NCI-H1105 (cell line): Measurements from ENCODE around the gene GPATCH8.
"Not testable (repeated sequence)": the region's sequence is repeated elsewhere in the genome, so short reads cannot be mapped to it uniquely, and the experiment has no call there.

Experiments used
- DNase-seq: peaks from one replicate; lab custom pipeline; 2025; lab: John Stamatoyannopoulos, UW

GPATCH8 gene

GRCh38 chr17:44527102-44527501, 23.9 kb upstream of the GPATCH8 start:
- DNase-seq: no peak

GRCh38 chr17:44523672-44523972, 20.4 kb upstream of the GPATCH8 start:
- no peak for DNase-seq

GRCh38 chr17:44522883-44523671, 19.9 kb upstream of the GPATCH8 start:
- DNase-seq: no peak

- DNase-seq: no peak
These were observed 14.8 kb upstream of the GPATCH8 start for GRCh38 chr17:44518032-44518431.

GRCh38 chr17:44511241-44512134, 8.3 kb upstream of the GPATCH8 start:
- DNase-seq: not testable (repeated sequence)

- DNase-seq: not testable (repeated sequence)
These were observed 3.9 kb upstream of the GPATCH8 start for GRCh38 chr17:44506939-44507604.

- no peak for DNase-seq
These were observed 534 bp downstream of the GPATCH8 start for GRCh38 chr17:44502598-44503146.

- DNase-seq: no peak
These were observed 1.3 kb downstream of the GPATCH8 start for GRCh38 chr17:44501866-44502375.

- DNase-seq: no peak
These were observed 3.5 kb downstream of the GPATCH8 start for GRCh38 chr17:44499722-44500121.

GRCh38 chr17:44496815-44497214, 6.4 kb downstream of the GPATCH8 start:
- no peak for DNase-seq

- no peak for DNase-seq
These were observed 9.9 kb downstream of the GPATCH8 start for GRCh38 chr17:44493339-44493738.

GRCh38 chr17:44492706-44493272, 10.4 kb downstream of the GPATCH8 start:
- DNase-seq: no peak

- no peak for DNase-seq
These were observed 13.6 kb downstream of the GPATCH8 start for GRCh38 chr17:44489581-44489980.

- DNase-seq: no peak
These were observed 16.0 kb downstream of the GPATCH8 start for GRCh38 chr17:44487170-44487569.

- no peak for DNase-seq
These were observed 29.8 kb downstream of the GPATCH8 start for GRCh38 chr17:44473367-44473766.

GRCh38 chr17:44469676-44470075, 33.5 kb downstream of the GPATCH8 start:
- no peak for DNase-seq

GRCh38 chr17:44467108-44467507, 36.1 kb downstream of the GPATCH8 start:
- no peak for DNase-seq

GRCh38 chr17:44466339-44466738, 36.9 kb downstream of the GPATCH8 start:
- no peak for DNase-seq

GRCh38 chr17:44465897-44466296, 37.3 kb downstream of the GPATCH8 start:
- DNase-seq: no peak

- DNase-seq: no peak
These were observed 37.9 kb downstream of the GPATCH8 start for GRCh38 chr17:44465276-44465675.

- no peak for DNase-seq
These were observed 39.2 kb downstream of the GPATCH8 start for GRCh38 chr17:44464037-44464436.

- no peak for DNase-seq
These were observed 51.4 kb downstream of the GPATCH8 start for GRCh38 chr17:44451832-44452231.
